HepG2 (cell line): ENCODE results near the gene FAM168A. TPM values are rescaled to one million over a fixed set of nuclear protein-coding genes. Genes with fewer than 3 reads are reported as not detected.

ENCODE experiments used
- CEBPB ChIP-seq: IDR thresholded peaks from 2 replicates; pipeline ENCODE4 v1.6.1; 2011; ENCODE audit warnings: low read depth, low read length, improper control_type of control experiment, borderline replicate concordance
- HNF1A ChIP-seq, 2 experiments: sonication (generic) in 1 of 2; formaldehyde crosslinking in 1 of 2; IDR thresholded peaks; 2 replicates each; pipeline versions ENCODE4 v1.4.0 to v1.6.1; 2016 to 2020; ENCODE audit warnings: borderline replicate concordance in 1 of 2, low read depth in 1 of 2, mild to moderate bottlenecking in 1 of 2, missing genetic modification reagents in 1 of 2
- ISL2 ChIP-seq: sonication (generic); formaldehyde crosslinking; IDR thresholded peaks from 2 replicates; pipeline ENCODE4 v1.5.0; 2020; ENCODE audit warnings: missing genetic modification reagents
- MBD4 ChIP-seq: IDR thresholded peaks from 2 replicates; pipeline ENCODE4 v1.6.1; 2012; ENCODE audit warnings: low read length, inconsistent platforms, borderline replicate concordance
- NR2F1 ChIP-seq, 2 experiments: fragments of 450-650 bp in 1 of 2; formaldehyde crosslinking in 1 of 2; IDR thresholded peaks; 2 replicates each; pipeline versions ENCODE4 v1.5.0 to v1.6.1; 2016 to 2020; ENCODE audit warnings: mild to moderate bottlenecking in 1 of 2, missing compliant biosample characterization in 1 of 2, missing genetic modification reagents in 1 of 2, moderate library complexity in 1 of 2
- ZFP90 ChIP-seq: sonication (generic); formaldehyde crosslinking; IDR thresholded peaks from 2 replicates; pipeline ENCODE4 v1.8.0; 2022; ENCODE audit warnings: missing genetic modification reagents, mild to moderate bottlenecking, inconsistent platforms, borderline replicate concordance
- ZNF253 ChIP-seq: sonication (generic); formaldehyde crosslinking; IDR thresholded peaks from 2 replicates; pipeline ENCODE4 v1.8.0; 2022; ENCODE audit warnings: mild to moderate bottlenecking, missing genetic modification reagents, borderline replicate concordance
- ZNF446 ChIP-seq: sonication (generic); formaldehyde crosslinking; IDR thresholded peaks from 2 replicates; pipeline ENCODE4 v1.5.0; 2020; ENCODE audit warnings: mild to moderate bottlenecking, missing genetic modification reagents
- ZSCAN22 ChIP-seq: sonication (generic); formaldehyde crosslinking; IDR thresholded peaks from 2 replicates; pipeline ENCODE4 v1.4.0; 2020; ENCODE audit warnings: mild to moderate bottlenecking, missing genetic modification reagents
- ZUFSP ChIP-seq: sonication (generic); formaldehyde crosslinking; IDR thresholded peaks from 2 replicates; pipeline ENCODE4 v1.9.0; 2021; ENCODE audit warnings: missing genetic modification reagents, mild to moderate bottlenecking, borderline replicate concordance
- polyA plus RNA-seq, 8 experiments: library from polyadenylated mRNA; depleted of rRNA in 3 of 8; stranded (reverse) in 7 of 8; unstranded in 1 of 8; fragments of >200 nt; fragmentation: Illumina TruSeq in 4 of 8; extraction: Trizol in 4 of 8; gene quantifications; 2 replicates each; pipeline versions ENCODE4 v1.2.1 to v1.2.3, GENCODE V29; 2011 to 2016; ENCODE audit warnings: low read depth in 4 of 8, missing spikeins in 1 of 8, mixed read lengths in 1 of 8; ENCODE audit not compliant: insufficient read depth in 1 of 8
- total RNA-seq, 5 experiments: library from RNA; depleted of rRNA; stranded (reverse); fragments of >200 nt; fragmentation: Illumina TruSeq; extraction: Trizol; gene quantifications; 2 replicates each; pipeline ENCODE4 v1.2.3, GENCODE V29; 2016; ENCODE audit warnings: low read depth in 1 of 5

The FAM168A gene
- total and polyA plus RNA-seq, 2 of the 13 experiments (the other 11 are each of a cell fraction or from before 2014, with no cell fraction given): 13.9 to 15.8 TPM

- TF ChIP-seq ZUFSP (CRISPR knock-in tag): no peak
- TF ChIP-seq ZSCAN22 (CRISPR knock-in tag): no peak
- no peak for TF ChIP-seq NR2F1 (CRISPR knock-in tag; IDR thresholded peaks at IDR 0.05)
- TF ChIP-seq ISL2: no peak
- TF ChIP-seq CEBPB: no peak
- no peak for TF ChIP-seq ZFP90 (CRISPR knock-in tag)
- no peak for TF ChIP-seq ZNF446
- no peak for TF ChIP-seq HNF1A (IDR thresholded peaks at IDR 0.05; ENCODE audit: low read depth)
- TF ChIP-seq HNF1A (CRISPR knock-in tag; IDR thresholded peaks at IDR 0.05; ENCODE audit: borderline replicate concordance): no peak
- no peak for TF ChIP-seq ZNF253 (CRISPR knock-in tag)
- no peak for TF ChIP-seq MBD4
Observed at GRCh38 chr11:73591743-73592142, 6.2 kb downstream of the FAM168A start (continued).
